GM21529 (cell line): ENCODE measurements around the gene ZNF282.

ENCODE experiments used
- ATAC-seq: cut with Tn5 transposase; IDR thresholded peaks from one replicate; pipeline ENCODE4 v1.9.1; 2021; ENCODE audit not compliant: unreplicated experiment

The ZNF282 gene

DNA sequence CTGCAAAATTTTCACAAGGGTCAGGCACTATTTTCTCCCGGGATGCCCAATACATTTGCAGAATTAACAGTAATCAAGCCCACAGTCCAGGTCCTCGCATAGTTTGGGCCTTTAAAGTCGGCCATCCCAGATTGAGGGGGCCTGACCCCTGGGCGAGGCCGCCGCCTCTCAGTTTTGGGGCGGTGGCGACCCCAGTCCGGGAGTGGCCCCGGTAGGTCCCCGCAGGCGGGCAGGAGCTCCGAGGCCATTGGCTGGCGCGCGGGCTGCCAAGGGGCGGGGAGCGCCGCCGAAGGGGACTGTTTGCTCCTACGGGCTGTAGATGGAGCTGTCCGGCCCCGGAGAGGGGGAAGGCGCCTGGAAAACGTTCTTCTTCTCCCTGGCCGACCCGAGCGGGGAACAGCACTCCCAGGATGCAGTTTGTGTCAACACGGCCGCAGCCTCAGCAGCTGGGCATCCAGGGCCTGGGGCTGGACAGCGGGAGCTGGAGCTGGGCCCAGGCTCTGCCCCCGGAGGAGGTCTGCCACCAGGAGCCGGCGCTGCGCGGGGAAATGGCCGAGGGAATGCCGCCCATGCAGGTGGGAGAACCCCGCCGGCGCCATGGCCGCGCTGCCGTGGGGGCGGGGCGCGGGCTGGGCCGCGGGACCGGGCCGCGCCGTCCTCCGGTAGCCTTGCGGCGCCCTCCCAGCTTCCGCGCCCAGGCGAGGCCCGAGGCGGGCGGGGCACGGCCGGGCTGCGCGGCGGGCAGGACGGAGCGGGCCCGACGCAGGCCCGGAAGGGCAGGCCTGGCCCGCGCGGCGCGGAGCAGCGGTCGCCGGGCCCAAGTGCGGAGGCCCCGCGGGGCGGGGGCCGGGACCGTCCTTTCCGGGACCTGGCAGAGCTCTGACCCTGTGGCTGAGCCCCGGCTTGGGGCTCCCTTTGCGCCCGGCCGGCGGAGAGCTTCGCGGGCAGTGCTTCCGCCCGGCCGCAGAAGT is at the start of gene ZNF282:
TSS of gene ZNF282 (plus strand) at position 367 of the 971 bp plus-strand sequence. CDS start at position 411, 44 bp downstream.
- ATAC-seq = peak; percentile 92

DNA sequence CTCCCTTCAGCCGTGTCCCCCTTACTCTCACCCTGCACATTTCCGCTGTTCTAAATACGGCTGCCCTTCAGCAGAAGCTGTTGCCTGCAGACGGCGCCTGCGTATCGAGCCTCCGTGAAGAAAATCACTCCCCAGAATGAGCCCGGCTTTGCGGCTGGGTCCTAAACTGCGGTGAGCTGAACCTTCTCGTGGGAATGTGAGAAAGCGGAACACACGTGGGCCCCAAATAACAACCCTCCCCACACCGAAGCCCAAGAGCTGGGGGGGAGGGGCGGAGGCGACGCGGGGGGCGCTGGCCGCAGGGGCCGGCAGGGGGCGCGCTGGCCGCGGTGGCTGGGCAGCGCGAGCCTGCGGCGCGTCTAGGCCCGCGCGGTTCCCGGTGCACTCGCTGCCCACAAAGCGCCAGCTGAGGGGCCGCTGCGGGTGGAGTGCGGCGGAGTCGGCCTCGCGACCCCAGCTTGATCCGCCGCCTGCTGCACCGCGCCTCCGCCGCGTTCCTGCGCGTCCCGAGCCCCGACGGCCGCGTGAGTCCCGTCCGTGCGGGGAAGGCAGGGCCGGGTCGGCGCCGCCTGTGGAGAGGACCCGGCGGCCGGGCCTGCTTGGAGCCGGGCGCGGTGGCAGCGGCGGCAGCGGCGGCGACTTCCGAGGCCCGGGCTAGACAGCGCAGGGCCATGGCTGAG is 48.1 kb upstream of the ZNF282 start, which contains the start of gene ZNF398:
TSS of gene ZNF398 (plus strand) at position 382 of the 680 bp plus-strand sequence. CDS start at position 672, 290 bp downstream.
- peak; percentile 69 for ATAC-seq

- peak; percentile 32 for ATAC-seq
Observed at GRCh38 chr7:149147752-149148653, 47.3 kb upstream of the ZNF282 start.

DNA sequence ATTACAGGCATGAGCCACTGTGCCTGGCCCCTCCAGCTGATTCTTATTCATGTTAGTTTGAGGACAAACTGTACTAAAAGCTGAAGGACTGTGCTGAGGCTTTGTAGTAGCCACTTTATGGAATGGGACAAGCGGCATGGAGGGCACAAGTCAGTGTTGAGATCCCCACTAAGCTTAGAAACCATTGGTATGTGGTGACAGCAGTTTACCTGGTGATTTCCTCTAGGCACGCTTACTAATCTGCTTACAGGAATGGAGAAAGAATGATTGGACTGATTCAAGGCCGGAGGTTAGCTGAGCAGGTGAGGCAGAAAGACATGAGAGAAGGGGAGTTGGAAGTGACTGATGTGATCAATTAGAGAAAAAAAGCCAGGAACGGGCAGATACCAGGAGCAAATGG is 44.4 kb upstream of the ZNF282 start:
- ATAC-seq = no peak

GRCh38 chr7:149153346-149153745 is 42.0 kb upstream of the ZNF282 start:
- ATAC-seq = no peak

GRCh38 chr7:149154056-149154455 is 41.3 kb upstream of the ZNF282 start:
- ATAC-seq = no peak

GRCh38 chr7:149156898-149157297 is 38.4 kb upstream of the ZNF282 start:
- no peak for ATAC-seq

- no peak for ATAC-seq
Observed at GRCh38 chr7:149161241-149161848, 34.0 kb upstream of the ZNF282 start.

GRCh38 chr7:149166142-149166541 is 29.2 kb upstream of the ZNF282 start:
- no peak for ATAC-seq

GRCh38 chr7:149166630-149167352 is 28.6 kb upstream of the ZNF282 start:
- no peak for ATAC-seq

GRCh38 chr7:149171892-149172533 is 23.3 kb upstream of the ZNF282 start:
- no peak for ATAC-seq

GRCh38 chr7:149172534-149172920 is 22.8 kb upstream of the ZNF282 start:
- no peak for ATAC-seq

DNA sequence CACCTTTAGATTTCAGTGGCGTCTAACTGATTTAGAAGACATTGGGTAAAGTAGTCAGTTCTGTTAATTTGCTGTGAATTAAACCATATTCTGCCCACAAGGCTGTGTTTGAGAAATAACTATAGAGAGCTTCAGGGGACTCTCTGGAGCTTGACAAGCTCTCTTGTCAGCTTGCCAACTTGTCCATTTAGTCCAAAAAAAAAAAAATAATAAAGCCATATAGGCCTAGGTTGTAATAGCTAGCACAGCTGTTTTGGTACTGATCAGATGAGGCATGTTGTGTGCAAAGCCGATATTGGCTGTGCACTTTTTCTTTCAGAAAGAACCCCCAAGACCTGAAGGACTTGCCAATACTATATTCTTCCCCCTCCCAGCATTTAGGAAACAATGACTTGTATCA is 20.2 kb upstream of the ZNF282 start:
- no peak for ATAC-seq

GRCh38 chr7:149179241-149179640 is 16.1 kb upstream of the ZNF282 start:
- no peak for ATAC-seq

DNA sequence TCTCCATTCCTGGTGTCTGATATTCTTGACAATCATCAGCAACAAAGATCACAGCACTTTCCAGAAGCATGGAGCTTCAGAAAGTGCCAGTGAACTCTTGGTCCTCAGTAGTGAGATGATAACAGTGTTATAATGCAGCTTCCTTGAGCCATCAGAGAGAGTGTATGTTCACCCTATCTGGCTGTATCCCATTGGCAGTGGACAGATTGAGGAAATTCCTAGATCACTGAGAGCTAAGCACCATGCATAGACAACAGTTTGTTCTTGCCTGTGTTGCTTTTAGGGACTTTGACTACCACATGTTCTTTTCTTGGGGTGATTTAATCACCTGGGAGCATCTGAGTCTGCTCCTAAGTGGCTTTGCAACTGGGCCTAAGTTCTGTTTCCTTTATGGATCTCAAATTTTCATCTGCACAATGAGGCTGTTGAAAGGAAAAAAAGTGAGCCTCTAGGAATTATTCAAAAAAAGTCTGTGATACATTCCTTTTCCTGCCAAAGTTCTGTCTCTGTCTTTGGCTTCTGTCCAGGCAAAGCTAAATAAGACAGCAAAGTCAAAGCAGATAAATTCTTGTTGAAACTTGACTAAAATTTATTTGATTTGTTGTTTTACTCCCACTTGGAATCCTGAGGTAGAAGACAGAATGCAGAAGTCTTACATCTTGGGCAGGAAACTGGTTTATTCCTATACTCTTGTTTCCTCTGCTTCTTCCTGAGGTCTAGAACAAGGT is 14.5 kb upstream of the ZNF282 start:
- no peak for ATAC-seq

GRCh38 chr7:149181450-149181790 is 13.9 kb upstream of the ZNF282 start:
- ATAC-seq = no peak

DNA sequence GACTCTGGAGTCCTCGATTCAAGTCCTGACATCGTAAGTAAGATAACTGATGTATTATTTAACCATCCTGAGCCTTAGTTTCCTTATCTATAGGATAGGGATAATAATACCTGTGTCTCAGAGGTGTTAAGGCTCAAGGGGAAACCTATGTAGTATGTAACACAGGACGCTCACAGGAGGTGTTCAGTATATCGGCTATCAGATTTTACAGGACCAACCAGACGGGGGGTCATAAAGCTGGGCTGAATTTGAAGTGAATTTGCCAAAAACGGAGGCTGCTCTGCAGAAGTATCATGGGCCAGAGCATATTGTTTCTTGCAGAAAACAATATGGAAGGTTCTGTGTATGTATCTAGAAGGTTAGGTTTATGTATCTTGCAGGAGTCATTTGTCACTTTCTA is 11.1 kb upstream of the ZNF282 start:
- no peak for ATAC-seq

GRCh38 chr7:149188213-149188612 is 7.1 kb upstream of the ZNF282 start:
- ATAC-seq = no peak
